ENCODE results near the gene KRT78. TPM values are rescaled to one million over a fixed set of nuclear protein-coding genes. Genes with fewer than 3 reads are reported as not detected.

KRT78 gene
- total RNA-seq, 1 experiment from 2014 or later: 0.15 TPM

DNA sequence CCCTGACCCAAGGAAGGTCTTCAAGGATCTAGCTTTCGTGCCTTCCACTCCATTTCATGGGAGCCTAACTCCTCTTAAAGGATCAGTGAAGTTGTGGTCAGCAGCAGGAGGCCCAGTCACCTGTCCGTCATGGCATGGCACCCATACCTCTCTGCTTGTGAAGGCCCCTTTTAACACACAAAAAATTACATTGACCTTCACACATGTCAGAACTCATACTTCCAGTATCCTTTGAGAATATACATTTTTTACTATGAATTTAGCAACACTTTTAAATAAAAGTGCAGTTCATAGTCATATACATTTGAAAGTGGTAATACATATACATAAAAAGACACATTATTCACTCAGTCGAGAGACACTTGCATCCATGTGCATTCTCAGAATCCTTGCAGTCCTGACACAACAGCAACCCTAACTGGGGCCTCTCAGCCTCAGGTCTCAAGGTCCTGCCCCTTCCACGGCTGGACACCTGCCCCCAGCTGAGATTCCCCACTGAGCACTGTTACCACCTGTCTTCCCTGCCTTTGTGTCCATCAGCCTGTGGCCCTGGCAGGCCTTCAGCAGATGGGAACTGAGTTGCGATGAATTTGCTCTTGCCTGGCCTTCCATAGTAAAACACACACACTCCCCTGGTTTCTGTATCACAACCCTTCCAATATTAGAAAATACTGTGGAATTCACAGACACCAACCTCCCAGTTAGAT, 49.1 kb downstream of the KRT78 start:
- TF ChIP-seq EZH2 (IDR thresholded peaks at IDR 0.05; ENCODE audit: low read length, unreplicated experiment): no peak
- TF ChIP-seq EZH2phosphoT487 (IDR thresholded peaks at IDR 0.05; ENCODE audit: borderline replicate concordance, low read length): no peak
- TF ChIP-seq, protein P1, sequence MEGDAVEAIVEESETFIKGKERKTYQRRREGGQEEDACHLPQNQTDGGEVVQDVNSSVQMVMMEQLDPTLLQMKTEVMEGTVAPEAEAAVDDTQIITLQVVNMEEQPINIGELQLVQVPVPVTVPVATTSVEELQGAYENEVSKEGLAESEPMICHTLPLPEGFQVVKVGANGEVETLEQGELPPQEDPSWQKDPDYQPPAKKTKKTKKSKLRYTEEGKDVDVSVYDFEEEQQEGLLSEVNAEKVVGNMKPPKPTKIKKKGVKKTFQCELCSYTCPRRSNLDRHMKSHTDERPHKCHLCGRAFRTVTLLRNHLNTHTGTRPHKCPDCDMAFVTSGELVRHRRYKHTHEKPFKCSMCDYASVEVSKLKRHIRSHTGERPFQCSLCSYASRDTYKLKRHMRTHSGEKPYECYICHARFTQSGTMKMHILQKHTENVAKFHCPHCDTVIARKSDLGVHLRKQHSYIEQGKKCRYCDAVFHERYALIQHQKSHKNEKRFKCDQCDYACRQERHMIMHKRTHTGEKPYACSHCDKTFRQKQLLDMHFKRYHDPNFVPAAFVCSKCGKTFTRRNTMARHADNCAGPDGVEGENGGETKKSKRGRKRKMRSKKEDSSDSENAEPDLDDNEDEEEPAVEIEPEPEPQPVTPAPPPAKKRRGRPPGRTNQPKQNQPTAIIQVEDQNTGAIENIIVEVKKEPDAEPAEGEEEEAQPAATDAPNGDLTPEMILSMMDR (conservative IDR thresholded peaks at IDR 0.05; ENCODE audit: low read depth, low read length): no peak
- H3K27ac ChIP-seq (ENCODE audit: low read length): peak overlapping the region; percentile 89
- ChIA-PET POLR2A (ENCODE audit: unreplicated experiment) (no interaction called here), CTCF (no interaction called here)
- no peak overlapping the region for H3K4me2 ChIP-seq (ENCODE audit: low read length)
- H3K4me1 ChIP-seq (ENCODE audit: insufficient read depth, low read length): peaks cover 61% of the 10 kb centered on the region
- H3K36me3 ChIP-seq (ENCODE audit: low read depth, low read length): no peaks in the 10 kb centered on the region
- intact Hi-C loops (cut with micrococcal nuclease): loop anchor here (5.0 kb wide), 1 partner anchor 57 kb away; no protein-coding TSS in a partner anchor
- H3K9ac ChIP-seq (ENCODE audit: low read length): no peak overlapping the region
- no peaks in the 10 kb centered on the region for H3K79me2 ChIP-seq (ENCODE audit: low read length)
- H3K4me3 ChIP-seq (ENCODE audit: low read length): no peak overlapping the region
- H3K9me2 ChIP-seq (replicated peaks; ENCODE audit: low read length): no peaks in the 10 kb centered on the region
- H4K20me1 ChIP-seq (ENCODE audit: low read length): no peaks in the 10 kb centered on the region
- DNase-seq (no peak), ATAC-seq (no peak)
- no TSS peak for BruUV-seq (replicated peaks)
- H3K27me3 ChIP-seq (ENCODE audit: low read length): no peaks in the 10 kb centered on the region
- H3F3A ChIP-seq (ENCODE audit: low read length, unreplicated experiment): no peaks in the 10 kb centered on the region
- no peaks in the 10 kb centered on the region for H3K9me3 ChIP-seq (ENCODE audit: low read length)
- H2AFZ ChIP-seq (ENCODE audit: low read length): no peak overlapping the region

DNA sequence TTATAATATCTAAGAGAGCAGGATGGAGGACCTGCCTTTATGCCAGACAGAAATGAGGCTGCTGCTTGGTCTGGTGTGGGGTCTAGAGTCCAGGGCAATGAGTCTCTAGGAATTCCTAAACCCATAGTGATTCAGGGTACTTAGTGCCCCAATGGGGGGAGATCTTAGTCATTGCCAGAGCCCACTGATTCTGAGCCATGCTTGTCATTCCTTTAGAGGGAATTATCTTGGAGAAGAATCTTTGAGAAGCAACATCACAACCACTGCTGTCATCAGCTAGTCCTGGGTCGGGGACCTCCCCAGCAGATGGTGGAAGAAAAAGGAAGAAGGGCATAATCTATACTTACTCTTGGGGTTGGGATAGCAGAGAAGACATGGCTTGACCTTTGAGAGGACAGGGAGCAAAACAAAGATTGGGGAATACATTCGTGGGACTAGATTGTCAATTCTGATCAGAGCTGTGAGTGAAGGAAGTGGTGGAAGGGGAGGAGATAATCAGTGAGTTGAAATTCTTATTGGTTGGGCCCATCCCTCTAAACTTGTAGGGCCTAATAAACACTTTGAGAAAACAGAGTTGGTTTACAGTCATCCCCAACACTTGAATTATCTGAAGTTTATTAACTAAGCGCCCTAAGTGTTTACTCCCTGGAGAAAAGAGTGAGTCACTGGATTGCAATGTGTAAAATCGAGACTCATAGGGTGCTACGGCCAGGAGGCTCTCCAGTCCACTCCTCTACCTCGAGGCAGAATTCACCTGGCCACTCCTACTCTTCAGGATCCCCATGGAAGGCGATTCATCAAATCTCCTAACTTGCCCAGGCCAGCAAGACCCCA, 49.9 kb downstream of the KRT78 start:
- H3K4me2 ChIP-seq (ENCODE audit: low read length): peak overlapping the region; percentile 51
- ChIA-PET POLR2A (ENCODE audit: unreplicated experiment) (no interaction called here), CTCF (no interaction called here)

More for the DNA sequence above, 49.9 kb downstream of the KRT78 start:
- H3K36me3 ChIP-seq (ENCODE audit: low read depth, low read length): no peaks in the 10 kb centered on the region
- no peaks in the 10 kb centered on the region for H3K9me2 ChIP-seq (replicated peaks; ENCODE audit: low read length)
- no peaks in the 10 kb centered on the region for H3K27me3 ChIP-seq (ENCODE audit: low read length)
- ATAC-seq: peak; percentile 77
- no peaks in the 10 kb centered on the region for H3K9me3 ChIP-seq (ENCODE audit: low read length)
- DNase-seq: peak; percentile 92
- H3K9ac ChIP-seq (ENCODE audit: low read length): peak overlapping the region; percentile 47
- H3K4me1 ChIP-seq (ENCODE audit: insufficient read depth, low read length): peaks cover 67% of the 10 kb centered on the region
- H3K4me3 ChIP-seq (ENCODE audit: low read length): no peak overlapping the region
- no peak overlapping the region for H2AFZ ChIP-seq (ENCODE audit: low read length)
- TF ChIP-seq, protein P1 (conservative IDR thresholded peaks at IDR 0.05; ENCODE audit: low read depth, low read length): no peak
- TF ChIP-seq EZH2phosphoT487 (IDR thresholded peaks at IDR 0.05; ENCODE audit: borderline replicate concordance, low read length) (no peak), EZH2 (IDR thresholded peaks at IDR 0.05; ENCODE audit: low read length, unreplicated experiment) (no peak)
- H3F3A ChIP-seq (ENCODE audit: low read length, unreplicated experiment): no peaks in the 10 kb centered on the region
- H3K79me2 ChIP-seq (ENCODE audit: low read length): no peaks in the 10 kb centered on the region
- no peaks in the 10 kb centered on the region for H4K20me1 ChIP-seq (ENCODE audit: low read length)
- BruUV-seq (replicated peaks): no TSS peak
- H3K27ac ChIP-seq (ENCODE audit: low read length): peak overlapping the region; percentile 89
- intact Hi-C loops (cut with micrococcal nuclease): no loop called here
